ENCODE measurements around the gene SORCS2. TPM values are rescaled to one million over a fixed set of nuclear protein-coding genes. Genes with fewer than 3 reads are reported as not detected.

The SORCS2 gene
- total RNA-seq, 1 experiment from 2014 or later: not detected

DNA sequence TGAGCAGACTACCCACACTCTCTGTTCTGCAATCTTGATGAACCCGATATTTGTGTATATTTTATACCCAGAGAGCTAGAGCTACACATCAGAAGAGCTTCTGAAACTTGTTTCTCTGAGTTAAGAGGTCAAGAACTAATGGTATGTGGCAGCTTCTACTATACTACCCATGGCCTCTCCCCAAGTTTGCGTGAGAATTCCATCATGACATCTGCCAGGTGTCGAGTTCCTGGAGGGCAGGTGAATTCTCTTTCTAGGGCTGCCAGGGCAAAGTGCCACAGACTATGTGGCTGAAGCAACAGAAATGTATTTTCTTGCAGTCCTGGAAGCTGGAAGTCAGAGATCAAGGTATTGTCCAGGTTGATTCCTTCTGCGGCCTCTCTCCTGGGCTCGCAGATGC lies 4.4 kb downstream of the SORCS2 start:
- intact Hi-C loops (cut with micrococcal nuclease): no loop called here
- Mint-ChIP-seq H3K9me3 (ENCODE audit: unreplicated experiment) (no peaks in the 10 kb centered on the region), H3K36me3 (ENCODE audit: insufficient read depth, unreplicated experiment) (no peaks in the 10 kb centered on the region), H3K4me1 (ENCODE audit: insufficient read depth, unreplicated experiment) (peaks cover 14% of the 10 kb centered on the region), H3K27me3 (ENCODE audit: insufficient read depth, unreplicated experiment) (peaks cover 14% of the 10 kb centered on the region), H3K4me3 (ENCODE audit: unreplicated experiment) (no peak overlapping the region), H3K27ac (ENCODE audit: low read depth, unreplicated experiment) (no peak overlapping the region)
- peak; percentile 47 for DNase-seq (ENCODE audit: unreplicated experiment)
- no TSS peak for BruUV-seq (replicated peaks)
- TF ChIP-seq, protein P1, sequence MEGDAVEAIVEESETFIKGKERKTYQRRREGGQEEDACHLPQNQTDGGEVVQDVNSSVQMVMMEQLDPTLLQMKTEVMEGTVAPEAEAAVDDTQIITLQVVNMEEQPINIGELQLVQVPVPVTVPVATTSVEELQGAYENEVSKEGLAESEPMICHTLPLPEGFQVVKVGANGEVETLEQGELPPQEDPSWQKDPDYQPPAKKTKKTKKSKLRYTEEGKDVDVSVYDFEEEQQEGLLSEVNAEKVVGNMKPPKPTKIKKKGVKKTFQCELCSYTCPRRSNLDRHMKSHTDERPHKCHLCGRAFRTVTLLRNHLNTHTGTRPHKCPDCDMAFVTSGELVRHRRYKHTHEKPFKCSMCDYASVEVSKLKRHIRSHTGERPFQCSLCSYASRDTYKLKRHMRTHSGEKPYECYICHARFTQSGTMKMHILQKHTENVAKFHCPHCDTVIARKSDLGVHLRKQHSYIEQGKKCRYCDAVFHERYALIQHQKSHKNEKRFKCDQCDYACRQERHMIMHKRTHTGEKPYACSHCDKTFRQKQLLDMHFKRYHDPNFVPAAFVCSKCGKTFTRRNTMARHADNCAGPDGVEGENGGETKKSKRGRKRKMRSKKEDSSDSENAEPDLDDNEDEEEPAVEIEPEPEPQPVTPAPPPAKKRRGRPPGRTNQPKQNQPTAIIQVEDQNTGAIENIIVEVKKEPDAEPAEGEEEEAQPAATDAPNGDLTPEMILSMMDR (IDR thresholded peaks at IDR 0.05; ENCODE audit: unreplicated experiment): no peak
- POLR2A ChIA-PET: interaction anchor here (0.6 to 1.7 kb wide), 3 partner anchors 9 to 100 kb away, joined by 3 to 6 read pairs (median 4); no protein-coding TSS in a partner anchor
- CTCF ChIA-PET: interaction anchor here (0.5 to 6.2 kb wide), 6 partner anchors 15 to 608 kb away, joined by 3 to 49 read pairs (median 6); no protein-coding TSS in a partner anchor

GRCh38 chr4:7197910-7198309 lies 5.6 kb downstream of the SORCS2 start:
- TF ChIP-seq, protein P1 (IDR thresholded peaks at IDR 0.05; ENCODE audit: unreplicated experiment): no peak
- H3K4me3 Mint-ChIP-seq (ENCODE audit: unreplicated experiment): no peak overlapping the region
- ChIA-PET CTCF (interaction anchor here (0.7 to 6.2 kb wide), 6 partner anchors 98 to 787 kb away, joined by 3 to 49 read pairs (median 4); no protein-coding TSS in a partner anchor), POLR2A (interaction anchor here (0.8 kb wide), 1 partner anchor 9 kb away, joined by 4 read pairs; no protein-coding TSS in a partner anchor)
- H3K27ac Mint-ChIP-seq (ENCODE audit: low read depth, unreplicated experiment): no peak overlapping the region
- H3K27me3 Mint-ChIP-seq (ENCODE audit: insufficient read depth, unreplicated experiment): peaks cover 14% of the 10 kb centered on the region
- no TSS peak for BruUV-seq (replicated peaks)
- DNase-seq (ENCODE audit: unreplicated experiment): no peak
- no peaks in the 10 kb centered on the region for H3K9me3 Mint-ChIP-seq (ENCODE audit: unreplicated experiment)
- intact Hi-C loops (cut with micrococcal nuclease): no loop called here
- H3K4me1 Mint-ChIP-seq (ENCODE audit: insufficient read depth, unreplicated experiment): peaks cover 19% of the 10 kb centered on the region
- H3K36me3 Mint-ChIP-seq (ENCODE audit: insufficient read depth, unreplicated experiment): no peaks in the 10 kb centered on the region

GRCh38 chr4:7198440-7199128 lies 6.2 kb downstream of the SORCS2 start:
- H3K4me1 Mint-ChIP-seq (ENCODE audit: insufficient read depth, unreplicated experiment): peaks cover 19% of the 10 kb centered on the region
- H3K27ac Mint-ChIP-seq (ENCODE audit: low read depth, unreplicated experiment): no peak overlapping the region
- TF ChIP-seq, protein P1 (IDR thresholded peaks at IDR 0.05; ENCODE audit: unreplicated experiment): no peak
- H3K9me3 Mint-ChIP-seq (ENCODE audit: unreplicated experiment): no peaks in the 10 kb centered on the region
- H3K27me3 Mint-ChIP-seq (ENCODE audit: insufficient read depth, unreplicated experiment): peaks cover 14% of the 10 kb centered on the region
- H3K36me3 Mint-ChIP-seq (ENCODE audit: insufficient read depth, unreplicated experiment): no peaks in the 10 kb centered on the region
- no peak for DNase-seq (ENCODE audit: unreplicated experiment)
- POLR2A ChIA-PET: interaction anchor here (0.8 kb wide), 1 partner anchor 8 kb away, joined by 4 read pairs; no protein-coding TSS in a partner anchor
- no peak overlapping the region for H3K4me3 Mint-ChIP-seq (ENCODE audit: unreplicated experiment)
- BruUV-seq (replicated peaks): no TSS peak
- CTCF ChIA-PET: interaction anchor here (0.6 to 6.2 kb wide), 7 partner anchors 10 to 606 kb away, joined by 3 to 49 read pairs (median 3); no protein-coding TSS in a partner anchor
- intact Hi-C loops (cut with micrococcal nuclease): no loop called here

DNA sequence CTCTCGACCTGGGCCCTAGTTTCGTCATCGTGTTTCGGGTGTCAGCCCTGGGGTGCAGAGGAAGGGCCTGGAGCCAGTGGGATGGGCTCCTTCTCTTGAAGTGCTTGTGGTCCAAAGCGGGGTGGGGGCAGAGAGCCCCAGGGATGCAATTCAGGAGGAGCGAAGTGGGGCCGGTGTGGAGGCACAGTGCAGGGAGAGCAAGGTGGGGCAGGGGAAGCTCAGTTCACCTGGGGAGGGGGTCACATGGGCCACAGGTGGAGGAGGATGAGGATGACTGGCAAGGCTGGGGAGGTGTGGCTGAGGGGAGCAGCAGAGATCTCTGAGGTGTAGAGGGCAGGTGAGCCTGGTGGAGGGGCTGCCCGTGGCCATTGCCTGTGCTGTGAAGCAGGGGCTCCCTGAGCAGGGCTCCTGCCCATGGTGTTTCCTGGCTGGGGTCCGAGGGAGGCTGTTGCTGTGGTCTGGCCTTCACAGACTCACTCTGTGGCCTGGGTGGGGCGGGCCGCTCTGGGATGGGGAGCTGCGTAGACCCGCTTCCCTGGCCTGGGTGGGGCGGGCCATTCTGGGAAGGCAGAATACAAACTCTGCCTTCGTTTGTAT lies 6.9 kb downstream of the SORCS2 start:
- POLR2A ChIA-PET: no interaction called here
- Mint-ChIP-seq H3K27ac (ENCODE audit: low read depth, unreplicated experiment) (no peak overlapping the region), H3K36me3 (ENCODE audit: insufficient read depth, unreplicated experiment) (no peaks in the 10 kb centered on the region), H3K27me3 (ENCODE audit: insufficient read depth, unreplicated experiment) (peaks cover 11% of the 10 kb centered on the region), H3K4me1 (ENCODE audit: insufficient read depth, unreplicated experiment) (peaks cover 19% of the 10 kb centered on the region), H3K4me3 (ENCODE audit: unreplicated experiment) (no peak overlapping the region), H3K9me3 (ENCODE audit: unreplicated experiment) (no peaks in the 10 kb centered on the region)
- no peak for DNase-seq (ENCODE audit: unreplicated experiment)
- no TSS peak for BruUV-seq (replicated peaks)
- TF ChIP-seq, protein P1 (IDR thresholded peaks at IDR 0.05; ENCODE audit: unreplicated experiment): no peak
- intact Hi-C loops (cut with micrococcal nuclease): no loop called here
- CTCF ChIA-PET: interaction anchor here (0.6 to 6.2 kb wide), 4 partner anchors 11 to 533 kb away, joined by 3 to 49 read pairs (median 3); no protein-coding TSS in a partner anchor

Data from MCF 10A (cell line).